Aorta (tissue), 5 donors: ENCODE results near the gene EN2. TPM values are rescaled to one million over a fixed set of nuclear protein-coding genes. Genes with fewer than 3 reads are reported as not detected.

Experiments
- ATAC-seq: fragments of 200-7000 bp; cut with Tn5 transposase; one replicate; pipeline ENCODE4 v1.9.1; 2022; ENCODE audit warnings: moderate library complexity; ENCODE audit not compliant: low FRiP score
- DNase-seq, 2 donors: peaks; one replicate each; pipeline ENCODE4 v3.0.0-alpha.2; 2020
- H3K27ac ChIP-seq, 2 donors: one replicate each; pipeline ENCODE4 v1.5.1; 2013; ENCODE audit warnings: low read length in 2 of 2, mild to moderate bottlenecking in 2 of 2, moderate library complexity in 2 of 2, control low read depth in 1 of 2, inconsistent platforms in 1 of 2, low read depth in 1 of 2
- H3K27me3 ChIP-seq, 2 donors: one replicate each; pipeline ENCODE4 v1.6.1; 2013; ENCODE audit warnings: control low read depth in 1 of 2, low read length in 1 of 2, mild to moderate bottlenecking in 1 of 2, moderate library complexity in 1 of 2; ENCODE audit not compliant: insufficient read depth in 2 of 2, control insufficient read depth in 1 of 2
- H3K36me3 ChIP-seq, 2 donors: one replicate each; pipeline ENCODE4 v1.6.1; 2013; ENCODE audit warnings: control low read depth in 1 of 2, low read length in 1 of 2, mild to moderate bottlenecking in 1 of 2; ENCODE audit not compliant: insufficient read depth in 2 of 2, control insufficient read depth in 1 of 2
- H3K4me1 ChIP-seq, 2 donors: one replicate each; pipeline ENCODE4 v1.6.1; 2013; ENCODE audit warnings: low read length in 2 of 2, control low read depth in 1 of 2, mild to moderate bottlenecking in 1 of 2, moderate library complexity in 1 of 2; ENCODE audit not compliant: insufficient read depth in 2 of 2, control insufficient read depth in 1 of 2
- H3K4me3 ChIP-seq, 2 donors: one replicate each; pipeline ENCODE4 v1.5.1; 2013; ENCODE audit warnings: low read length in 2 of 2, control low read depth in 1 of 2, mild to moderate bottlenecking in 1 of 2
- H3K9me3 ChIP-seq: one replicate; pipeline ENCODE4 v1.6.1; 2013; ENCODE audit warnings: mild to moderate bottlenecking, low read length; ENCODE audit not compliant: control insufficient read depth
- WGBS, 2 donors: extraction: QIAGEN DNeasy Blood & Tissue Kit; methylation state at CpG; one replicate each; pipeline ENCODE4 v1.1.7; 2013; 5-methylcytosine and 5-hydroxymethylcytosine counted together
- intact Hi-C, 2 donors: fragments of 100-400 bp; cut with DNase I; formaldehyde crosslinking; loops; one replicate each; pipeline versions ENCODE4 v1.14.2 to v1.15.0; 2022
- polyA plus RNA-seq, 2 donors: library from polyadenylated mRNA; stranded (reverse); fragments of 200-250 nt; gene quantifications; one replicate each; pipeline ENCODE4 v1.2.3, GENCODE V29; 2013
- total RNA-seq, 2 donors: library from RNA; stranded (reverse); fragmentation: NEBNext Ultra II Directional; extraction: Animal tissue kit (Norgen Biotek cat#: 25700); gene quantifications; one replicate each; pipeline ENCODE4 v1.2.1, GENCODE V29; 2021
- donor health status: healthy with polysubstance abuse.
- donor health status: Bipolar disorder and iron deficiency.
- donor health status: DM: no; HTN: no; CAD: no.
- donor health status: DM: no; HTN: no; CAD: no.
- donor health status: DM: yes; HTN: yes; CAD: no.

EN2 gene
- total and polyA plus RNA-seq, 4 donors: not detected

DNA sequence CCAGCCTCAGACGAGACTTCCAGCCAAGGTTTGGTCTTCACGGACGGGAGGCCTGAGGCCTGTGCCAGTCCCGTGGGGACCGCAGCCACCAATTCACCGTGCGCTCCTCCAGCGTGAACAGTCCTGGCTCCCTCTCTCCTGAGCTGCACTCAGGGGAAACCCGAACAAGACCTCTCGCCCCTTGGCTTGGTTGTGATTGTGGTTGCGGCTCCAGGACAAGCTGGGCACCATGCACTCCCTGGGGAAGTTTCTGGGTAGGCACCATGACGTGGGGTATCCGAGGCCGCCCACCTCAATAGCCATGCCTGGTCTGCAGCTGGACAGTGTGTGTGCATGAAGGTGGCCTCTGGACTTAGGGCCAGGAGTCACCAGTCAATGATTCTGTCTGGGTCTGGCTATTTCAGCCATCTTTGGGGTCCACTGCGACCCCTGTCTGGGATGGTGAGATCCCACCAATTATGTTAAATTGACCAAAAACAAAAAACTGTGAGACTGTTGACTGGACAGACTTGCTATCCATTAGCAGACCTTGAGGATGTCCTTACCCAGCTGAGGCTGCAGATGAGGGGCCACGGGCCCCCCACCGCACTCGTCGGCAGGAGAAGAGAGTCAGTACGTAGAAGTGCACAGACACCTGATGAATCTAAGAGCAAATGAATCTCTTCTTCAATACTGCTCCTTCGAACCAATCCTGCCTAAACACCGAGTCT, 33.5 kb upstream of the EN2 start:
- H3K27ac ChIP-seq: no peak overlapping the region
- H3K36me3 ChIP-seq: no peaks in the 10 kb centered on the region
- no peaks in the 10 kb centered on the region for H3K4me1 ChIP-seq
- WGBS, 2 donors: 79 to 82% methylated on average over 22 of the region's 22 CpGs
- H3K9me3 ChIP-seq: peaks cover 4% of the 10 kb centered on the region
- DNase-seq (peak in 1 of 2 donors; percentile 61), ATAC-seq (no peak)
- no peak overlapping the region for H3K4me3 ChIP-seq
- intact Hi-C loops: no loop called here
- H3K27me3 ChIP-seq: no peaks in the 10 kb centered on the region

DNA sequence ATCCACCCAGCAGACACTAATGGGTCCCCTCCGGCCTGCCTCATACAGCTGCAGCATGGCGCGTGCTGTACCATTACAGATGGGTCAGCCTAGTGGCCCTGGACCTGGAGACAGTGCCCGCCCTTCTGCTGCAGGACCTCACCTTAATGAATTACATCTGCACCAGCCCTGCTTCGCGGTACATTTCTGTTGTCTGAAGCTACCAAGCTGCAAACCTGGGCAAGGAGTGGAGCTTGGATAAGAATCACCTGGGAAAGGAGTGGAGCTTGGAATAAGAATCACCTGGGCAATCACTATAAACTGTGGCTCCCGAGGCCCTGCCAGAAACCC, 33.0 kb upstream of the EN2 start:
- no peak overlapping the region for H3K27ac ChIP-seq
- peaks cover 4% of the 10 kb centered on the region for H3K9me3 ChIP-seq
- H3K27me3 ChIP-seq: no peaks in the 10 kb centered on the region
- DNase-seq (no peak), ATAC-seq (no peak)
- no peaks in the 10 kb centered on the region for H3K4me1 ChIP-seq
- intact Hi-C loops: no loop called here
- WGBS, 2 donors: 80 to 85% methylated on average over 7 of the region's 7 CpGs
- no peak overlapping the region for H3K4me3 ChIP-seq
- H3K36me3 ChIP-seq: no peaks in the 10 kb centered on the region

DNA sequence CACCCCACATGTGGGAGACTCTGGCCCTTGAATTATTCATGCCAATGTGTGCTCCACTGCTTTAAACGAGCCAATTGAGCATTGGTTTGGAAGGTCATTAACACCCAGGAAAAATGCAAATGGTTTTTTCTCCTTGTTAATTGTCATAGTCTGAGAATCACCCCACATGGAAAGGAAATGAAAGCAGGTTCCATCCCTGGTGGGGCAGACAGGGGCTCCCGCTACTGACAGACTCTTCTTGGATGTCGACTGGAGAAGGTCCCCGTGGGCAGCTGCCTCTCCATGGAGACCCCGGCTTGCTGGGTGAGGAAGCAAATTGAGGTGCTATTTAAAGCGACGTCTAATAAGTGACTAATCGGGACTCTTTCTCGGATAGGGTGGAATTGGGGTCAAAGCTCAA, 32.0 kb upstream of the EN2 start:
- Histone ChIP-seq H3K4me3 (no peak overlapping the region), H3K4me1 (no peaks in the 10 kb centered on the region), H3K27ac (no peak overlapping the region), H3K36me3 (no peaks in the 10 kb centered on the region), H3K27me3 (no peaks in the 10 kb centered on the region), H3K9me3 (peaks cover 4% of the 10 kb centered on the region)
- 64 to 74% methylated on average over 9 of the region's 9 CpGs for WGBS, 2 donors
- ATAC-seq (no peak), DNase-seq (no peak)
- intact Hi-C loops: no loop called here

DNA sequence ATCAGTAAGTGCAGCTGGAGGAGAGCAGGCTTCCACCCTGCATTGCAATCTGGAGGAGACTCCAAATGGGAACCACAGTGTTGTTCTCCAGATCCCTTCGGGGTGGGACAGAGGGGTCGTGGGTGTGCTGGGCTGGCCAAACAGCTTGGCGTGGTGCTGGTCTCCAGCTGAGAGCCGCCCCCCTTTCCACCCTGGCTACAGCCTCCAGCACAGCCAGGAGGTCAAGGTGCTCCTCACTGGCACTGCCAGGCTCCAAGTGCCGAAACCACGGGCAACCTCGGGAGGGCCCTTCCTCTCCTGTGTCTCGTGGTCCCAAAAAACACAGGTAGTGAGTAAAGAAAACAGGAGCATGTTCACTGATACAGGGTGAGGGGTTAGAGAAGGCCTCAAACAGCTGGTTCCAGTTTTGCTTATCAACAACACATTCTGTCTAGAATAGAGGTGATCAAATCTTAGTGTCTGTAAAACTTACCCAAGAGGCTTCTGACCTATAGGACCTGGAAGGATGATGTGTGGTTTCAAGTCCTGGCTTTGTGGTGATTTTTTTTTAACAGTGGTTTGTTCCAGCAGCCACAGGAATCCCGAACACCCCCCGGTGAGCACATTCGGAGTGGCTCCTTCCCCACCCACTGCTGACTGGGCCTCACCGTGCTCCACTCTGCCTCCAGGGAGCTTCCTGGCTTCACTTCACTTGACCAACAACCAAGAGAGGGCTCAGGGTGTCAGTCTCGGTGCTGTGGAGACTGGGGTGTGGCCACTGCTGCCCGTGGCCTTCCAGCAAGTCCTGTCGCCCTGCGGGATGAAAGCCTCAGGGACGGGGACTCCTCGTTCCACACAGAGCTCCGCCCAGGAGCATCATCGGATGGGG, 31.2 kb upstream of the EN2 start:
- Histone ChIP-seq H3K27me3 (no peaks in the 10 kb centered on the region), H3K27ac (no peak overlapping the region), H3K4me3 (no peak overlapping the region), H3K4me1 (no peaks in the 10 kb centered on the region), H3K36me3 (no peaks in the 10 kb centered on the region), H3K9me3 (peaks cover 4% of the 10 kb centered on the region)
- peak in 1 of 2 donors; percentile 57 for DNase-seq
- ATAC-seq: no peak
- intact Hi-C loops: no loop called here
- WGBS, 2 donors: 74 to 77% methylated on average over 20 of the region's 20 CpGs

DNA sequence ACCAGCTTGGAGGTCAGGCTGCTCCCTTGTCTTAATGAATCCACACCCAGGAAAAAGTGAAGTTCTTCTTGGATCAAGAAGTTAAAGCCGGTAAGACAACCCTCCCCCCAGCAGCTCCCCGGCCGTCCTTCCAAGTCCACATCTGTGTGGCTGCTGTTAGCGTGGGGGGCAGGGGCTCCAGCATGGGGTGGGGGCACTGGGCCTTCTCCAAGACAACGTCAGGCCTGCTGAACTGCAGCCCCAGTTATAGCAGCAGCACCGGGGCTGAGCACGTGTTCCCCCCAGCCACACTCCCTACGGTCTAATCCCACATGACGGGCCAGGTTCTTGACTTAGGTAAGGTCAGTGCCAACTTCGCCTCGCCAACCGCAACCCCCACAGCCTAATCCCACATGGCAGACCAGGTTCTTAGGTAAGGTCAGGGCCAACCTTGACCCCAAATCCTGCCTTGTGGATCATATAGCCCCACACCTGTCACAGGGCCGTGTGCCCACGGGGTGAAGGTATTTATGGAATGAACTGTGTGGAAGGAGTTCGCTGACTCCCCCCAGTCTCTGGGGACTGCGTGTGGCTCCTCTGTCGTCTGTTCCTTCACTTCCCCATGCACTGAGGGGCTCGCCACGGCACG, 30.4 kb upstream of the EN2 start:
- Histone ChIP-seq H3K4me3 (no peak overlapping the region), H3K27me3 (no peaks in the 10 kb centered on the region), H3K9me3 (peaks cover 4% of the 10 kb centered on the region), H3K27ac (no peak overlapping the region), H3K4me1 (no peaks in the 10 kb centered on the region), H3K36me3 (no peaks in the 10 kb centered on the region)
- DNase-seq (peak in 1 of 2 donors; percentile 63), ATAC-seq (no peak)
- intact Hi-C loops: no loop called here
- 62 to 71% methylated on average over 20 of the region's 20 CpGs for WGBS, 2 donors

DNA sequence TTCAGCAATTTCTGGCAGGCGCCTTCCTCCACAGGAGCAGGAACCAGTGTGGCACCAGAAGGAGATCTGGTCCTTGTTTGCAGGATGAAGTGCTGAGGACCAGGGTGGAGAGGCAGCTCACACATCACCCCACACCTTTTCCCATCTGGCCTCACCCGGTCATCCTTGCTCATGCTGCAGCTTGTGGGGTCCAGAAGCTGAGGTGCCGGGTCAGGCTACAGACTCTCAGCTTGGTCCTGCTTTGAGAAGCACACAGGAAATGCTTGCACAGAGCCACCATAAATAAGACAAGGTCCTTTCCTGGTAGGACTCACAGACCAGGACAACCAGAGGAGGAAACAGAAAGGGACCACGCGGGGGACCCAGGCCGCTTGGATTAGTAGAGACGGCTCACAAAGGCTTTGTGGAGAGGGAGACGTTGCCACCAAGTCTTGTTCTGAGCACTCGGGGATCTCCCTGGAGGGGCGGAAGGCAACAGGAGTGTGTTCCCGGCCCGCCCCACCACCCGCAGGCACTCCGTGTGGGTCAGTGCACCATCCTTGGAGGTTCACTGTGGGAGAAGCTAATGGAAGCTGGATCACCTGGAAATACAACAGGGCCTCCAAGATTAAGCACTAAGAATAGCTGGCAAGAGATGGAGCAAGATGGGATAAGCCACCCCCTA, 29.6 kb upstream of the EN2 start:
- peaks cover 4% of the 10 kb centered on the region for H3K9me3 ChIP-seq
- no peak overlapping the region for H3K4me3 ChIP-seq
- DNase-seq (no peak), ATAC-seq (no peak)
- no peaks in the 10 kb centered on the region for H3K27me3 ChIP-seq
- H3K4me1 ChIP-seq: no peaks in the 10 kb centered on the region
- intact Hi-C loops: no loop called here
- 84 to 87% methylated on average over 14 of the region's 14 CpGs for WGBS, 2 donors
- H3K36me3 ChIP-seq: no peaks in the 10 kb centered on the region
- no peak overlapping the region for H3K27ac ChIP-seq

DNA sequence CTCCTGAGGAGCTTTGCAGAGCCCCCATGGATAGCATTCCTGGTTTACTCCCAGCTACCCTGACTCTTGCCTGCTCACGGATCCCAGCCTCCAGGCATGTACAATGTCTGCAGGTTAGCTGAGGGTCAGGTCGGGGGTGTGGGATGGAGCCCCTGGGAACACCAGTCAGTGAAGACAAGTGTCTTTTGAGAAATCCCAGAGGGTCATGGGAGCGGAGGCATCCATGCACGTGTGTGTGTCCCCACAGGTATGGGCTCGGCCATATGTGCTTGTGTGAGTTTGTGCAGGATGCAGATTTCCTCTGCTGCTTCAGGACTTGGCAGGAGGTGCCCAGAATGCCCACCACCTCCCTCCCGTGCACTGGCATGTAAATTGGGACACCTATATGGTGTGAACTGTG, 28.3 kb upstream of the EN2 start:
- H3K4me3 ChIP-seq: no peak overlapping the region
- intact Hi-C loops: no loop called here
- H3K27me3 ChIP-seq: no peaks in the 10 kb centered on the region
- DNase-seq (no peak), ATAC-seq (no peak)
- H3K36me3 ChIP-seq: no peaks in the 10 kb centered on the region
- no peak overlapping the region for H3K27ac ChIP-seq
- peaks cover 4% of the 10 kb centered on the region for H3K9me3 ChIP-seq
- H3K4me1 ChIP-seq: no peaks in the 10 kb centered on the region
- WGBS, 2 donors: 67 to 68% methylated on average over 6 of the region's 6 CpGs

DNA sequence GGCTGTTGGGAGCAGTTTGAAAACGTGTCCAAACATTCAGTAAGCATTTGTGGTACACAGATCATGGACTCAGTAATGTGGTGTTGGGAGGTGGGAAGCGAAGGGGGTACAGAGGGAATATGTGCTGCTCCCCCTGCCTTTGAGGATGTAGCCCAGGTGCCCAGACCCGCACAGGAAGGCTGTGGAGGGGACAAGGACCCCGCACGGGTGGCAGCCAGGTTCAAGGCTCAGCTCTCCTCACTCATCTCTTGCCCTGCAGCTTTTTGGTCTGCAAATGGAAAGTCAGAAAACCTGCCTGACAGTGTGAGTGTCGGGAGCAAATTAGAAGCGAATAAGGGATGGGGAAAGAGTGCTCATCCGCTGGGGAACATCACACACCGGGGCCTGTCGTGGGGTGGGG, 27.3 kb upstream of the EN2 start:
- Histone ChIP-seq H3K4me1 (no peaks in the 10 kb centered on the region), H3K36me3 (no peaks in the 10 kb centered on the region), H3K4me3 (no peak overlapping the region), H3K27me3 (no peaks in the 10 kb centered on the region), H3K27ac (no peak overlapping the region), H3K9me3 (peaks cover 4% of the 10 kb centered on the region)
- no peak for DNase-seq
- WGBS, 2 donors: 71 to 72% methylated on average over 10 of the region's 10 CpGs
- intact Hi-C loops: no loop called here
- ATAC-seq: no peak
